HG03280 (cell line): ENCODE measurements around the gene ARHGAP24.
A peak's percentile ranks its signal among the peaks of the same experiment; 100 is the strongest.
"Not testable (repeated sequence)": the region's sequence is repeated elsewhere in the genome, so short reads cannot be mapped to it uniquely, and the experiment has no call there.

Experiments used
- ATAC-seq: cut with Tn5 transposase; IDR thresholded peaks from one replicate; pipeline ENCODE4 v1.9.1; 2021; ENCODE audit warnings: mild to moderate bottlenecking, moderate library complexity; ENCODE audit not compliant: unreplicated experiment

The ARHGAP24 gene

GRCh38 chr4:85938902-85939301 lies 464.0 kb downstream of the ARHGAP24 start:
- ATAC-seq: no peak

GRCh38 chr4:85939595-85939994 lies 464.6 kb downstream of the ARHGAP24 start:
- ATAC-seq: no peak

- no peak for ATAC-seq
Observed at GRCh38 chr4:85940151-85940550, 465.2 kb downstream of the ARHGAP24 start.

GRCh38 chr4:85942107-85942506 lies 467.2 kb downstream of the ARHGAP24 start:
- no peak for ATAC-seq

- ATAC-seq: no peak
Observed at GRCh38 chr4:85946821-85947220, 471.9 kb downstream of the ARHGAP24 start.

GRCh38 chr4:85951099-85951498 lies 476.1 kb downstream of the ARHGAP24 start:
- ATAC-seq: no peak

- no peak for ATAC-seq
Observed at GRCh38 chr4:85952528-85952927, 477.6 kb downstream of the ARHGAP24 start.

GRCh38 chr4:85952972-85953650 lies 478.2 kb downstream of the ARHGAP24 start:
- no peak for ATAC-seq

- ATAC-seq: no peak
Observed at GRCh38 chr4:85953651-85954018, 478.7 kb downstream of the ARHGAP24 start.

- ATAC-seq: no peak
Observed at GRCh38 chr4:85955620-85956292, 480.8 kb downstream of the ARHGAP24 start.

GRCh38 chr4:85956293-85956945 lies 481.5 kb downstream of the ARHGAP24 start:
- ATAC-seq: no peak

- ATAC-seq: no peak
Observed at GRCh38 chr4:85961887-85962286, 486.9 kb downstream of the ARHGAP24 start.

- no peak for ATAC-seq
Observed at GRCh38 chr4:85963231-85963630, 488.3 kb downstream of the ARHGAP24 start.

GRCh38 chr4:85964298-85964697 lies 489.3 kb downstream of the ARHGAP24 start:
- ATAC-seq: no peak

- ATAC-seq: not testable (repeated sequence)
Observed at GRCh38 chr4:85965017-85965416, 490.1 kb downstream of the ARHGAP24 start.

- no peak for ATAC-seq
Observed at GRCh38 chr4:85965529-85965928, 490.6 kb downstream of the ARHGAP24 start.

- no peak for ATAC-seq
Observed at GRCh38 chr4:85966373-85966772, 491.4 kb downstream of the ARHGAP24 start.

GRCh38 chr4:85967872-85968271 lies 492.9 kb downstream of the ARHGAP24 start:
- no peak for ATAC-seq

GRCh38 chr4:85968945-85969819 lies 494.2 kb downstream of the ARHGAP24 start:
- no peak for ATAC-seq

- ATAC-seq: no peak
Observed at GRCh38 chr4:85970535-85970934, 495.6 kb downstream of the ARHGAP24 start.

GRCh38 chr4:85979276-85979675 lies 504.3 kb downstream of the ARHGAP24 start:
- ATAC-seq: peak; percentile 64
